ENCODE data around the gene BTNL3. TPM values are rescaled to one million over a fixed set of nuclear protein-coding genes. Genes with fewer than 3 reads are reported as not detected.

The BTNL3 gene
- total RNA-seq, 1 donor from 2014 or later, result 0.82 TPM

DNA sequence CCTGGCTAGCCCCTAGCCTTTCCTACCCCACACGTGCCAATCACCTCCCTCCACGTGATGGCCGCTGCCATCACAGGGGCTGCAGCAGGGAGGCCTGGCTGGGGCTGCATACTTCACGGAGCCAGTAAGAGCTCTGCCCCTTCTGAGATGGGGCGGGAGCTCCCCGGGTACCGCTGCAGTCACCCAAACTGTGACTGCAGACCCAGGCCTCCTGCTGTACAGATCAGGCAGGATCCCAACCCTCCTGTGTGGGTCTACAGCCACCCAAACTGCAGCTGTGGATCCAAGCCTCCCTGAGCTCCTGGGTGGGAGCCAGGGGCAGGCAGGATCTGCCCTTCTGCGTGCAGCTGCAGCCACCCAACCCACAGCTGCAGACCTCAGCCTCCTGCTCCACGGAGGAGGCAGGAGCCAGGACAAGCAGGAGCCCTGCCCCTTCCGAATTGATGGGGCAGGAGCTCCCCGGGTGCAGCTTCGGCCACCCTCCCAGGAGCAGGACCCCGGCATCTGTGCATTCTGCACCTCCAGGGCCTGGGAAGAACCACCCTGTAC lies 48.2 kb downstream of the BTNL3 start:
- no peak for DNase-seq (ENCODE audit: extremely low spot score, unreplicated experiment)

DNA sequence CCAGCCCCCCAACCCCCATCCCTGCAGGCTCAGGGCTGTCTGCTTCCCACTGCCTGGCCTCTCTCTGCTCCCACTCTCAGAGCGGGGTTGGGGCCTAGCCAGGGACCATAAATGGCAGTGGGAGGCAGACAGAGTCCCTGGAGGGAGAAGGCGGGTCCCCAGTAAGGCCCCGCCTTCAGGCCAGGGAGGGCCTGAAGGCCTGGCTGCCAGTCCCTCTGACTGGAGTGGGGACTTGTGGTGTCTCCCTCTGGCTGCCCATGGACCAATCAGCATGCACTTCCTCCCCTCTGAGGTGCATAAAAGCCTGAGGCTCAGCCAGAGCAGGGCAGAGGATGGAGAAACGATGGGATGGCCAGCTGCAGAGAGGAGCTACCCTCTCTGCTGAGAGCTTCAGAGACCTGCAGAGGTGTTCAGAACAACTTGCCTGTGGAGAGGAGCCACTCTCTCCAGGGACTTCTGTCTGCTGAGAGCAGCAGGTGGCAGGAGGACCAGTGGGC lies 48.8 kb downstream of the BTNL3 start:
- Mint-ChIP-seq H3K27me3 (peaks cover 57% of the 10 kb centered on the region), H3K4me3 (no peak overlapping the region), H3K9me3 (no peaks in the 10 kb centered on the region), H3K4me1 (ENCODE audit: unreplicated experiment) (no peaks in the 10 kb centered on the region), H3K36me3 (no peaks in the 10 kb centered on the region), H3K27ac (no peak overlapping the region)
- no peak for DNase-seq (ENCODE audit: extremely low spot score, unreplicated experiment)
- TF ChIP-seq, protein P1, sequence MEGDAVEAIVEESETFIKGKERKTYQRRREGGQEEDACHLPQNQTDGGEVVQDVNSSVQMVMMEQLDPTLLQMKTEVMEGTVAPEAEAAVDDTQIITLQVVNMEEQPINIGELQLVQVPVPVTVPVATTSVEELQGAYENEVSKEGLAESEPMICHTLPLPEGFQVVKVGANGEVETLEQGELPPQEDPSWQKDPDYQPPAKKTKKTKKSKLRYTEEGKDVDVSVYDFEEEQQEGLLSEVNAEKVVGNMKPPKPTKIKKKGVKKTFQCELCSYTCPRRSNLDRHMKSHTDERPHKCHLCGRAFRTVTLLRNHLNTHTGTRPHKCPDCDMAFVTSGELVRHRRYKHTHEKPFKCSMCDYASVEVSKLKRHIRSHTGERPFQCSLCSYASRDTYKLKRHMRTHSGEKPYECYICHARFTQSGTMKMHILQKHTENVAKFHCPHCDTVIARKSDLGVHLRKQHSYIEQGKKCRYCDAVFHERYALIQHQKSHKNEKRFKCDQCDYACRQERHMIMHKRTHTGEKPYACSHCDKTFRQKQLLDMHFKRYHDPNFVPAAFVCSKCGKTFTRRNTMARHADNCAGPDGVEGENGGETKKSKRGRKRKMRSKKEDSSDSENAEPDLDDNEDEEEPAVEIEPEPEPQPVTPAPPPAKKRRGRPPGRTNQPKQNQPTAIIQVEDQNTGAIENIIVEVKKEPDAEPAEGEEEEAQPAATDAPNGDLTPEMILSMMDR (conservative IDR thresholded peaks at IDR 0.05), result no peak

More for the DNA sequence above, 48.2 kb downstream of the BTNL3 start:
- Mint-ChIP-seq H3K4me1 (ENCODE audit: unreplicated experiment) (no peaks in the 10 kb centered on the region), H3K9me3 (peaks cover 2% of the 10 kb centered on the region), H3K27me3 (peaks cover 59% of the 10 kb centered on the region), H3K36me3 (no peaks in the 10 kb centered on the region), H3K27ac (no peak overlapping the region), H3K4me3 (no peak overlapping the region)
- TF ChIP-seq, protein P1 (conservative IDR thresholded peaks at IDR 0.05), result no peak

DNA sequence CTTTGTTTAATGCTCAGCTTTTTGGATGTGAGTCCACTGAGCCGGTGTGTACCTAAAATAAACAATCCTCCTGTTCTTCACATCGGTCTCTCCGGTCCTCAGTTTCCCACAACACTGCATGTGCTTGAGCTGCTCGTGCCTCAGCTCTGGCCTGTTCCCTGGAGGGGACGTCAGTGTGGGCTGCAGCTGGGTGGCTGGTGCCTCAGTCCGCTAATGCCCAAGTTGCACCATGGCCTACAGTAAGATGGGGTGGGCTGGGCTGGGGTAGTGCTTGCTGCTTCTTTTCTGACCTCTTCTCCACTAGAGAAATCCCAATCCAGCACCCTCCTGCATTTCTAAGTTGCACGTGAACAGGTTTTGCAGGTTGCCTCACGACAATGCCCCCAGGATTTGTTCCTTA lies 50.8 kb downstream of the BTNL3 start:
- no peak for DNase-seq (ENCODE audit: extremely low spot score, unreplicated experiment)
- TF ChIP-seq, protein P1 (conservative IDR thresholded peaks at IDR 0.05), result no peak
- H3K9me3 Mint-ChIP-seq, result no peaks in the 10 kb centered on the region
- no peak overlapping the region for H3K27ac Mint-ChIP-seq
- H3K4me3 Mint-ChIP-seq, result no peak overlapping the region
- no peaks in the 10 kb centered on the region for H3K36me3 Mint-ChIP-seq
- no peaks in the 10 kb centered on the region for H3K4me1 Mint-ChIP-seq (ENCODE audit: unreplicated experiment)
- H3K27me3 Mint-ChIP-seq, result peaks cover 46% of the 10 kb centered on the region

DNA sequence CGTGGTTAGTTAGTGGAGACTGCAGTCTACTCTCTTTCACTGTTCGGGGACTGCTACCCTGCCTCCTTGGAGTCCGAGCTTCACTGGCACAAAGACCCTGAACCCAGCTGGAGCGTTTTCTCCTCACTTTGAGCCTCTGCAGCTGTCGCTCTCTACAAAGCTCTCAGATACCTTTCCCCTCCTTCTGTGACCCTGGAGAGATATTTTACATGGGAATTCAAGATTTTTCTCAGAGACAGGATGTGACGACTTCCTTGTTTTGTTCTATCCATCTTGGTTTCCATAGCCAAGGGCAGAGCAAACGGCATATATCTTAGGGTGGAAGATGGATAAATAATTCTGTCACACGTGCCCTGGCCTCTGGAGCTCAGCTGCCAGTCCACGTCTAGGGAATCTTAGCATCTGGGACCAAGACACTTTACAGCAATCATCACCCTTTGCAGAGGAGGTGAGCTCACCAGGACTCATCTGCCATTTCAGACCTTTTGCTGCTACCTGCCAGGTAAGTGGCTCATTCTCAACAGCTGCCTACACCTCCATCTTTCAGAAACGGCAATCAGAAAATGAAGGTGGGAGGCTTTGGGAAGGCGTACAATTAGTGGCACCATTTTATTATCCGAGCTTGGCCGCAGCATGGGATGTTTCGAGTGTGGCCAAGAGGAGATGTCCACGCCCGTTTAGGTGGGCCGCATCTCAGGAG lies 51.4 kb downstream of the BTNL3 start, which contains the start of gene BTNL9:
Gene BTNL9 (plus strand): TSS at position 336 of the 700 bp plus-strand sequence. CDS start 5,224 bp downstream, outside the sequence.
- Mint-ChIP-seq H3K4me1 (ENCODE audit: unreplicated experiment) (no peaks in the 10 kb centered on the region), H3K36me3 (no peaks in the 10 kb centered on the region), H3K4me3 (no peak within 1 kb of the TSS), H3K27ac (no peak within 1 kb of the TSS), H3K9me3 (no peaks in the 10 kb centered on the region), H3K27me3 (peaks cover 40% of the 10 kb centered on the region)
- TF ChIP-seq, protein P1 (conservative IDR thresholded peaks at IDR 0.05), result no peak
- DNase-seq (ENCODE audit: extremely low spot score, unreplicated experiment), result no peak

DNA sequence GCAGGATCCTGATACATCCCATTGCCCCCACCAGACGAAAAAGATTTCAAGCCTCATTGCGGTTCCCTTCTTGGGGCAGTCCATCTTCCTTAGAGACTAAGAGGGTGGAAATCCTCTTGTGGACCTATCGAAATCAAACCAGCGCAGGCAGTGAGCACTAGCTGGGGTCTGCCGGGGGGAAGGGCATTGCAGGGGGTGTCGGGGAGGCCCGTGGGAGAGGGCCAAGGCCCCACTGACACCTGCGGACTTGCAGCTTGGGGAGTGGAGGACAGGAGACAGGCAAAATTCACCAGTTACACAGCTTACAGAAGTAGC lies 51.9 kb downstream of the BTNL3 start:
- Mint-ChIP-seq H3K4me3 (no peak overlapping the region), H3K9me3 (no peaks in the 10 kb centered on the region), H3K27ac (no peak overlapping the region), H3K4me1 (ENCODE audit: unreplicated experiment) (no peaks in the 10 kb centered on the region), H3K27me3 (peaks cover 35% of the 10 kb centered on the region), H3K36me3 (no peaks in the 10 kb centered on the region)
- TF ChIP-seq, protein P1 (conservative IDR thresholded peaks at IDR 0.05), result no peak
- no peak for DNase-seq (ENCODE audit: extremely low spot score, unreplicated experiment)

Measured in type B pancreatic cell (in vitro differentiated cells).